ENCODE measurements around the gene TFPI2.
"Not testable (repeated sequence)": the region's sequence is repeated elsewhere in the genome, so short reads cannot be mapped to it uniquely, and the experiment has no call there.

TFPI2 gene

GRCh38 chr7:93890464-93891068 is at the start of gene TFPI2:
Gene TFPI2, minus strand, starts transcription at chr7:93890753. Its CDS starts 75 bp downstream, at chr7:93890678.
- DNase-seq (ENCODE audit: low spot score) = no peak

GRCh38 chr7:93938293-93938692 is 47.7 kb upstream of the TFPI2 start:
- no peak for DNase-seq (ENCODE audit: low spot score)

GRCh38 chr7:93937818-93938217 is 47.3 kb upstream of the TFPI2 start:
- DNase-seq (ENCODE audit: low spot score) = no peak

- no peak for DNase-seq (ENCODE audit: low spot score)
These were observed 44.5 kb upstream of the TFPI2 start for GRCh38 chr7:93935102-93935501.

GRCh38 chr7:93933156-93933555 is 42.6 kb upstream of the TFPI2 start:
- no peak for DNase-seq (ENCODE audit: low spot score)

GRCh38 chr7:93931655-93932054 is 41.1 kb upstream of the TFPI2 start:
- no peak for DNase-seq (ENCODE audit: low spot score)

DNA sequence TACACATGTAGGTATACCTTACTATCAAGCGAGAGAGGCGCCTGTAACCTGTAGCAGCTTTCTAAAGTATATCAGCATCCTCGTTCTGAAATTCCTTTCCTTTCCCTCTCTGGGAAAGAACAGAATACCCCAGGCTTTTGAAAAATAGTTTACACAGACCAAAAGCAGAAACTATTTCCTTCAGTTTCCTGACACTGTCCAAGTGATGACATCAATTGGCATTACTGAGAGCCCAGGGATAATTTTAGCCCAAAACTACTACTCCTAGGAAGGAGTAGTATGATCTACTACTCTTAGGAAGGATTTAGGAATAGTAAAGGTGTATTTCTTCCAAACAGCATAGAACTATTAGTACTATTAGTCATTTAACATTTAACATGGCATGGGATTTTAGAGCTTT is 37.0 kb upstream of the TFPI2 start:
- no peak for DNase-seq (ENCODE audit: low spot score)

DNA sequence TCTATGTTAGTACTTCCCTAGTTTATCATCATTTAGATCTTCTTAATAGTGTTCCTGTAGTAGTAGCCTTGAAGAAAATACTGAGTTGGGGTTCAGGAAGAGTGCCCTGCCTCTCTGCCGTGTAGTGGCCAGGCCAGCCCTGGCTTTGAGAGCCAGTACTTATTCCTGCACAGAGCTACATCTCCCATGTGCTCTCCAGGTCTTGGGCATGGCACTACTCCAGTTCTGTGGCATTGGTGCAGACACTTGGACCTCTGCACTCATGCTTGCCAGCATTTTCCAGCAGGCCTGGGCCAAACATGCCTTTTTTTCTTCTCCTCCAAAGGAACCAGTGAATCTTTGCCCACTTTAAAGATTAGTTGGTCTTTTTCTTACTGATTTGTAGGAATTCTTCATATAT is 36.2 kb upstream of the TFPI2 start:
- DNase-seq (ENCODE audit: low spot score) = no peak

DNA sequence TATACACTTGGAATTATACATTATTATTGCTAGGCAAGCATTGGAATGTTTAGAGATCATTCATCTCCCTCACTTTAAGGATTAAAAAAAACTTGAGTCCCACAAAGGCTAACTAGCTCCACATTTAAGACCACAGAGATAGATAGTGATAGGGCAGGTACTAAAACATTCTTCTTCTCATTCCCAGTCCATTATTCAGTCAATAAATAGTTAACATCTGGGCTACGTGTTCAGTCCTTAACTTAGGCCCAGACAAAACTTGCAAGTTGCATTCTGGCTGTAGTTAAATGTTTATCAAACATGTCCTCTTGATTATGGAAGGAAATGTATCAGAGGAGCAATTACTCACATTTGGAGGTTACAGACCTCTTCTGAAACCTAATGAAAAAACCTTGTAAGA is 33.4 kb upstream of the TFPI2 start:
- DNase-seq (ENCODE audit: low spot score) = no peak

DNA sequence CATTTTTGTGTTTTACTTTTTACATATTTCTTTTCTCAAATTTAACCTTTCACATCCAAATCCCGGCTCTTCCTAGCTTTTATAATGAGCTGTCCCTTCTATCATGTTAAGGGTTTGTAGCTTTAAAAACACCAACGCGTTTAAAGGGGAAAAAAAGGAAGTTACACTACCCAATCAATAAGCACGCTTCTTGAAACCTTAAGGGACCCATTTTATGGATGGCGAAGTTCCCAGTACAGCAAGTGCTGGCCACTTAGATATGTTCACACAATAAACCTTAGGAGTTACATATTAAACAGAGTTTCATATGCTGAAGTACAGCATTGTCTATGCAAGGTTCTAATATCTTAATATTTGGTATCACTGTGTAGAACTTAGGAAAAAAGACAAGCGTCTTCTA is 32.7 kb upstream of the TFPI2 start:
- no peak for DNase-seq (ENCODE audit: low spot score)

DNA sequence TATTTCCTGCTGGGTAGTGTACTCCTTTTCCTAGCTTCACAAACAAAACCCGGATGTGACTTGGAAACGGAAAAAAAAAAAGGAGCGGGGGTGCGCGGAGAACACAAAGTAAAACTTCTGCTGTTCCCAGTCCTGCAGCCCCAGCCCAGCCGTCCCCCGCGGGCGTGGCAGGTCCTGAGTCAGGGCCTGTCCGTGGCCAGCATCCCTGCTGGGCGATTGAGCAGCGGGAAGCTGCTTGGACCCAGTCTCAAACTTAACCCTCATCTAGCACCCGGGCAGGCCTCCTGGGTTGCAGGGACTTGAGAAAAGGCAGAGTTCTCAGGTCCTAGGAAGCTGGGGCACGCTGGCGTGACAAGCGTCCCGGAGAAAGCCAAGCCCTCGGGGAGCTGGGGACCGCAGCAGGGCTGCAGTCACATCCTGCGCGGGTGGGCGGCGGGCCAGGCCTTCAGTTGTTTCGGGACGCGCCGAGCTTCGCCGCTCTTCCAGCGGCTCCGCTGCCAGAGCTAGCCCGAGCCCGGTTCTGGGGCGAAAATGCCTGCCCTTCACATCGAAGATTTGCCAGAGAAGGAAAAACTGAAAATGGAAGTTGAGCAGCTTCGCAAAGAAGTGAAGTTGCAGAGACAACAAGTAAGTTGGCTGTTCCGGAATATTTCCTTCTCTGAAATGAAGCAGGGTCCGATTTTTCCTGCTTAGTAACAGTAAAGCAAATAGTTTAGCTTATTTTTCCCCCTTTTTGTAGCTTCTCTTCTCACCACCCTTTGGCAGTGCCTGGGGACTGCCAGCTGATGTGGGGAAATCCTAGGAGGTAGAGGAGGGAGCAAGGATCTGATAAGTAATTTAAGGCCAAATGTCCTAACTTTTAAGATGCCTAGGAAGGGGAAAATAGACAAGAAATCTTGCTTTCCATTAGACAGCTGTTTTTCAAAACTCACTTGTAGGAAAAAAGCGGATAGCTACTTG is 31.3 kb upstream of the TFPI2 start, which contains the start of gene GNG11:
GNG11 (plus strand) TSS at position 129 of the 960 bp plus-strand sequence; CDS start at position 532, 403 bp downstream.
- DNase-seq (ENCODE audit: low spot score) = peak; percentile 23

DNA sequence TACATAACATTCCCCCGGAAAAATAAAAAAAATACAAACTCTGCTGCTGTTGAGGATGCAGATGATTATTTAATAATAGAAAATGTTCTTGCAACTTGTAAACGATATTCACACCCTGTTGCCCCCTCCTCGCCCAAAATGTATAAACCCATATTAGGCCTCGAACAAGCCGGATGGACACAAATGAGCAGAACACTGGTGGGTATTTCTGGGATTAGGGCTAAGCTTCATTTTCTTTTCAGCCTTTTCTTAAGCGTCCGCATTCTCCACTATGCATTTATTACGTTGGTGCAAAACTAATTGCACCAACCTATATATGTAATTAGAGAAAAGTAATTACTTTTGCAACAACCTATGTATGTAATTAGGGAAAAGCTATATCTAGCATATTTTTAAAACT is 30.6 kb upstream of the TFPI2 start:
- DNase-seq (ENCODE audit: low spot score) = no peak

- DNase-seq (ENCODE audit: low spot score) = no peak
These were observed 30.1 kb upstream of the TFPI2 start for GRCh38 chr7:93920496-93921182.

GRCh38 chr7:93916315-93916714 is 25.8 kb upstream of the TFPI2 start:
- not testable (repeated sequence) for DNase-seq (ENCODE audit: low spot score)

DNA sequence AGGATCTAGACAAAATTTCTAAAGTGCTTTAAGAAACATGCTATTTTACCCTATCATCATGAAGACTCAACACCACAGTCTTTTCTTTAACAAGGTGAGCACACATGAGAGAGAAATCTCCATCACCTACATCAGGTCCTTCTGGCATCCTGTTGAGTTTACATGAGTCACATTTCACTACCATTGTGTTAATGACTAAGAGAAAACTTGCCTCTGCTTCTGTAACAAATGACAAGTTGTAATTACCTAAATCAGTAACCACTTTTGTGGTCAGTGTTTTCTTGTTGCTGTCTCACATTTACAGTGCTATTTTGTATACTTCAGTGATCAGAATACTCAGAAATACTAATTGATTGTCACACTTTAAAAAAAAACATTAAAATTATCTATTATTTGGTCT is 25.3 kb upstream of the TFPI2 start:
- not testable (repeated sequence) for DNase-seq (ENCODE audit: low spot score)

DNA sequence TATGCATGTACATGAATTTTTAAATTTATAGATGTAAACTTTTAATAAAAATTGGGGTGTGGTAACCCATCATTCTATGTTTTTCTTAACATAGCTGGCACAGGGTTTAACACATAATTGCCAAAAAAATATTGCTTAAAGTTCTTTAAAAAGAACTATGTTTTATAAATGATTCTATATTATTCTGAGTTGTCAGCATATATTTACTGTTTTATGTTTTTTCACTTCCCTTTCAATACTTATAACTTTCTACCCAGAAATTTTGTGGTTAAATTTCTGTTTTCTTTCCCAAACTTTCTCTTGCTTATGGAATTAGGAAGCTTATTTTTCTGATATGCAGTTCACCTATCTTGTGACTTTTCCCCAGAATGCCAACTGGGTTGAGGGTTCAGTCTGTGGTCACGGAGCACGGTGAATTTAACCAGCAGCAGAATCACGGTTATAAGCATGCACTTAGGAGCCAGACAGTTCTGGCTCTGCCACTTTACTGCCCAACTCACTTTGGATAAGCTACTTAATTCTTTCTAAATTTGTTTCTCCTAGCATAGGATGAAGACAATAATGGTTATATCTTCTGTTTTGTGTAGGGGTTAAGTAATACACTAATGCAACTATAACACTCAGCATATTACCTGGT is 24.8 kb upstream of the TFPI2 start:
- not testable (repeated sequence) for DNase-seq (ENCODE audit: low spot score)

DNA sequence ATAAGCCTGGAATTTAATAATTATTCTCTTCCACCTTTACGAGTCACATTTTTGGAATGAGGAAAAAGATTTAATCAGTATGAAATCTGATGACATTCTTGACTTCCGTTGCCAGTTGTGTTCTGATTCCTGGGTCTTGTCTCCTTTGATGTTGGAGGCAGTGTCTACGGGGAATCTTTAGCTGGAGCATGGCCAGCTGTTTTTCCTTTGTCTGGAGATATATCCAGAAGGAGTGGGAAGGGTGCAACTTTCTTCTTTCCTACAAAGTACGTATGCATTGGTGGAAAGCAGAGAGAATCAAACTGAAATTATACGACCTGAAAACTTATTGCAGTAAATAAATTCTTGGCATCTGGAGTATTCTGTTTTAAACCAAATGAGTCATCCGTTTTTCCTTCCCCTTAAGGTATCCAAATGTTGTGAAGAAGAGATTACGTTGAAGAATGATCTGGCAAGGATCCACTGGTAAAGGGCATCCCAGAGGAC is 24.1 kb upstream of the TFPI2 start:
- DNase-seq (ENCODE audit: low spot score) = no peak

GRCh38 chr7:93913197-93913596 is 22.6 kb upstream of the TFPI2 start:
- no peak for DNase-seq (ENCODE audit: low spot score)

DNA sequence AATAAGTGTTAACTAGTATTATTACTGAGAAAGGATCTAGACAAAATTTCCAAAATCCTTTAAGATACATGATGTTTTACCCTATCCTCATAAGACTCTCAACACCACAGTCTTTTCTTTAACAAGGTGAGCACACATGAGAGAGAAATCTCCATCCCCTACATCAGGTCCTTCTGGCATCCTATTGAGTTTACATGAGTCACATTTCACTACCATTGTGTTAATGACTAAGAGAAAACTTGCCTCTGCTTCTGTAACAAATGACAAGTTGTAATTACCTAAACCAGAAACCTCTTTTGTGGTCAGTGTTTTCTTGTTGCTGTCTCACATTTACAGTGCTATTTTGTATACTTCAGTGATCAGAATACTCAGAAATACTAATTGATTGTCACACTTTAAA is 21.1 kb upstream of the TFPI2 start:
- not testable (repeated sequence) for DNase-seq (ENCODE audit: low spot score)

- DNase-seq (ENCODE audit: low spot score) = not testable (repeated sequence)
These were observed 20.7 kb upstream of the TFPI2 start for GRCh38 chr7:93911242-93911641.

DNA sequence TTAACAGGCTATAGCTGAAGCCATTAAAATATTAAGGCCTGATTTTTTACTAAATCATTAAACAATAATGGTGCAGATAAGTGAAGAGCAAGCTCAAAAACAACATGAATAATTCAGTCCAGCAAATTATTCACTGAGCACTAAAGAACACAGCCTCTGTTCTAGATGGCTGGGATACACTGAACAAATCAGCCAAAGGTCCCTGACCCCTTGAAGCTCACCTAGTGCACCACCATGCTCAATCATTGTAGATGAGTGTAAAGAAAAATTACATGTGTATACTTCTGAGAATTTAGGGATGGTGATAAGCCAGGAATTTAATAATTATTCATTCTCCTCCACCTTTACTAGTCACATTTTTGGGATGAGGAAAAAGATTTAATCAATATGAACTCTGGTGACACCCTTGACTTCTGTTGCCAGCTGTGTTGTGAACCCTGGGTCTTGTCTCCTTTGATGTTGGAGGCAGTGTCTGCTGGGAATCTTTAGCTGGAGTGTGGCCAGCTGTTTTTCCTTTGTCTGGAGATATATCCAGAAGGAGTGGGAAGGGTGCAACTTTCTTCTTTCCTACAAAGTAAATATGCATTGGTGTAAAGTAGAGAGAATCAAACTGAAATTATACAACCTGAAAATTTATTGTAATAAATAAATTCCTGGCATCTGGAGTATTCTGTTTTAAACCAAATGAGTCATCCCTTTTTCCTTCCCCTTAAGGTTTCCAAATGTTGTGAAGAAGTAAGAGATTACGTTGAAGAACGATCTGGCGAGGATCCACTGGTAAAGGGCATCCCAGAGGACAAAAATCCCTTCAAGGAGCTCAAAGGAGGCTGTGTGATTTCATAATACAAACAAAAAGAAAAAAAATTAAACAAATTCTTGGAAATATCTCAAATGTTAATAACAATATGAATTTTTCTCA is 19.8 kb upstream of the TFPI2 start:
- peak; percentile 24 for DNase-seq (ENCODE audit: low spot score)
